Nephron (organoid): ENCODE results near the gene CD177.

Experiments used
- H3K27ac Mint-ChIP-seq, 3 experiments: 2 replicates each; pipeline ENCODE4 v1.8.0; 2020; ENCODE audit warnings: mixed read lengths in 3 of 3, mild to moderate bottlenecking in 2 of 3, moderate library complexity in 1 of 3
- H3K27me3 Mint-ChIP-seq: 2 replicates; pipeline ENCODE4 v1.8.0; 2021; ENCODE audit warnings: low read depth, mild to moderate bottlenecking, moderate library complexity, mixed read lengths
- H3K36me3 Mint-ChIP-seq: 2 replicates; pipeline ENCODE4 v1.8.0; 2020; ENCODE audit warnings: low read depth, mixed read lengths
- H3K4me1 Mint-ChIP-seq: 2 replicates; pipeline ENCODE4 v1.8.0; 2020; ENCODE audit warnings: mixed read lengths
- H3K4me3 Mint-ChIP-seq, 3 experiments: 2 replicates each; pipeline ENCODE4 v1.8.0; 2020; ENCODE audit warnings: mild to moderate bottlenecking in 3 of 3, mixed read lengths in 3 of 3, moderate library complexity in 2 of 3
- H3K9me3 Mint-ChIP-seq: 2 replicates; pipeline ENCODE4 v1.8.0; 2020; ENCODE audit warnings: mixed read lengths
- CTCF ChIP-seq, 3 experiments: fragments of 200-600 bp; sonication (generic); IDR thresholded peaks; one replicate each; pipeline ENCODE4 v1.5.0; 2021; ENCODE audit warnings: antibody characterized with exemption in 3 of 3; ENCODE audit not compliant: unreplicated experiment in 3 of 3

CD177 gene, protein sequence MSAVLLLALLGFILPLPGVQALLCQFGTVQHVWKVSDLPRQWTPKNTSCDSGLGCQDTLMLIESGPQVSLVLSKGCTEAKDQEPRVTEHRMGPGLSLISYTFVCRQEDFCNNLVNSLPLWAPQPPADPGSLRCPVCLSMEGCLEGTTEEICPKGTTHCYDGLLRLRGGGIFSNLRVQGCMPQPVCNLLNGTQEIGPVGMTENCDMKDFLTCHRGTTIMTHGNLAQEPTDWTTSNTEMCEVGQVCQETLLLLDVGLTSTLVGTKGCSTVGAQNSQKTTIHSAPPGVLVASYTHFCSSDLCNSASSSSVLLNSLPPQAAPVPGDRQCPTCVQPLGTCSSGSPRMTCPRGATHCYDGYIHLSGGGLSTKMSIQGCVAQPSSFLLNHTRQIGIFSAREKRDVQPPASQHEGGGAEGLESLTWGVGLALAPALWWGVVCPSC

DNA sequence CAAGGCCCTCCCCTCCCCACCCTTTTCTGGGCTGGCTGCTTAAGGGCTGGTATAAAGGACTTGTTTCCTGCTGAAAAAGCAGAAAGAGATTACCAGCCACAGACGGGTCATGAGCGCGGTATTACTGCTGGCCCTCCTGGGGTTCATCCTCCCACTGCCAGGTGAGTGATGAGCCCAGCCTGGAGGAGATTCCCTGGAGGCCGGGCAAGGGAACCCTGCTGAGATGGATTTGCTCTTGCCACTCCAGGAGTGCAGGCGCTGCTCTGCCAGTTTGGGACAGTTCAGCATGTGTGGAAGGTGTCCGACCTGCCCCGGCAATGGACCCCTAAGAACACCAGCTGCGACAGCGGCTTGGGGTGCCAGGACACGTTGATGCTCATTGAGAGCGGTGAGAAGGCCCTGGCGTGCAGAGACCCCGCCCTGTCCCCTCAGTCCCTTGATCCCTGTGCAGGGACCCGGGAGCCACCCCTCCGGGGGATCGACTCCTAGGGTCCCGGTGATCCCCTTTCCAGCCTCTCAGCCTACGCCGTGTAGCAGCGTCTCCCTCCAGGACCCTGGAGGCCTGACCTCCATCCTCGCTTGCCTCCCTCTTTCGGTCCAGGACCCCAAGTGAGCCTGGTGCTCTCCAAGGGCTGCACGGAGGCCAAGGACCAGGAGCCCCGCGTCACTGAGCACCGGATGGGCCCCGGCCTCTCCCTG, at the start of gene CD177:
CD177 (plus strand) TSS at position 81 of the 699 bp plus-strand sequence; CDS start at position 110, 29 bp downstream.
- no peaks in the 10 kb centered on the region for H3K4me1 Mint-ChIP-seq
- no peak for TF ChIP-seq CTCF (IDR thresholded peaks at IDR 0.05; ENCODE audit: unreplicated experiment in 3 of 3)
- peaks cover 6% of the 10 kb centered on the region for H3K9me3 Mint-ChIP-seq
- no peaks in the 10 kb centered on the region for H3K36me3 Mint-ChIP-seq
- no peak within 1 kb of the TSS for H3K27ac Mint-ChIP-seq
- H3K27me3 Mint-ChIP-seq = peaks cover 33% of the 10 kb centered on the region
- H3K4me3 Mint-ChIP-seq = peak within 1 kb of the TSS in 1 of 3 experiments; percentile 41

DNA sequence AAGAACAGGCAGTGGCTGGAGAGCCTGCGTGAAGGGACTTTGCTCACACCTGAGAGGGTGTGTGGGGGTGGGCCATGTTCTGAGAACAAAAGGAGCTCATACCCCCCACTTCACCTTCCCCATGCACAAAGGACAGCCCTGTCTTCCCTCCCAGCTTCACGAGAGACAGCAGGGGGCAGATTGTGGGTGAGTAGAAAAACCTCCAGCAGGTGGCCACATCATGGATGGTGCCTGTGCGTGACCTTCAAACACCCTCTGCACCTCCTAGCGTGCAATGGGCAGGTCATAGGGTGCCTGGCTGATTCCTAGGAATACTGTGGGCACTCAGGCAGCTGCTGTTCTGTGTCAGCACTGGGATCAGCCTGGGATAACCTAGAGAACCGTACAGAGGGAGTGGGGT, 47.8 kb upstream of the CD177 start:
- no peak overlapping the region for H3K4me3 Mint-ChIP-seq
- no peaks in the 10 kb centered on the region for H3K4me1 Mint-ChIP-seq
- no peaks in the 10 kb centered on the region for H3K36me3 Mint-ChIP-seq
- no peak overlapping the region for H3K27ac Mint-ChIP-seq
- H3K9me3 Mint-ChIP-seq = peaks cover 46% of the 10 kb centered on the region
- no peaks in the 10 kb centered on the region for H3K27me3 Mint-ChIP-seq
- TF ChIP-seq CTCF (IDR thresholded peaks at IDR 0.05; ENCODE audit: unreplicated experiment in 3 of 3) = no peak

DNA sequence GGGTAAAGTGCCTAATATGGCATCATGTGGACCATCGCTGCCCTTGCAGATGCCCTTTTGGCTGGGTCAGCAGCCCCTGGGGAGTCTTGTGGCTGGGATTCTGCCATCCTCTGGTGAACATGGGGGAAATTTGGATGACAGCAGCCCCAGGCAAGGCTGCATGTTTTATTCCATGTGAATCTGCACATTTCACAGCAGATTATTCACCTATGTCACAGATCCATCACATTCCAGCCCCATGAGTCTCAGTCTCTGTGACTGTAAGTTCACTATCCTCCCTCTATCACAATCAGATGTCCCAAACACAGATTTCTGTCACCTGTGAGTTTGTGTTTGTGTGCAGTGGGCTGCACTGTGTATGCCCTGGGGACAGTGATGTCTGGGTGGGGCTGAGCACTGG, 47.4 kb upstream of the CD177 start:
- Mint-ChIP-seq H3K27me3 (no peaks in the 10 kb centered on the region), H3K27ac (no peak overlapping the region), H3K4me1 (no peaks in the 10 kb centered on the region), H3K4me3 (no peak overlapping the region), H3K36me3 (no peaks in the 10 kb centered on the region), H3K9me3 (peaks cover 46% of the 10 kb centered on the region)
- TF ChIP-seq CTCF (IDR thresholded peaks at IDR 0.05; ENCODE audit: unreplicated experiment in 3 of 3) = no peak

GRCh38 chr19:43308244-43308815, 45.2 kb upstream of the CD177 start:
- TF ChIP-seq CTCF (IDR thresholded peaks at IDR 0.05; ENCODE audit: unreplicated experiment in 3 of 3) = no peak
- H3K36me3 Mint-ChIP-seq = no peaks in the 10 kb centered on the region
- peaks cover 4% of the 10 kb centered on the region for H3K27me3 Mint-ChIP-seq
- no peaks in the 10 kb centered on the region for H3K4me1 Mint-ChIP-seq
- no peak overlapping the region for H3K27ac Mint-ChIP-seq
- H3K9me3 Mint-ChIP-seq = peaks cover 46% of the 10 kb centered on the region
- H3K4me3 Mint-ChIP-seq = no peak overlapping the region

DNA sequence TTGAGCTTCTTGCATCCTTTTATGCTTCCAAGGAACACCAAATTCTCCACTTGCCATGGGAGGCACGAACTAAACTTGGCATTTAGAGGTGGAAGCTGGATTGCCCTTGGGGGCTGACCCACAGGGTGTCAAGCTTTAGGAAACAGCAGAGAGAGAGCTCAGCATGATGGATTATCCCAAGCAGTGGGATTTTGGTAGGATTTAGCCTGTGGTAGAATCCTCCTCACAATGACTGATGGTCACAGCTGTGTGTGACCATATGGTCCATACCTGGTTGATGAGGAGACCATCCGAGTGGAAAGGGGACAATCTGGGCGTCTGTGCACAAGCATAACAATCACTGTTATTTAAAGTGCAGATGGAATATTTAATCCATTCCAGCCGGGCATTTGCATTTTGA, 44.0 kb upstream of the CD177 start:
- Mint-ChIP-seq H3K4me1 (no peaks in the 10 kb centered on the region), H3K27me3 (peaks cover 4% of the 10 kb centered on the region), H3K4me3 (no peak overlapping the region), H3K9me3 (peaks cover 43% of the 10 kb centered on the region), H3K27ac (no peak overlapping the region), H3K36me3 (no peaks in the 10 kb centered on the region)
- TF ChIP-seq CTCF (IDR thresholded peaks at IDR 0.05; ENCODE audit: unreplicated experiment in 3 of 3) = no peak
